Raji (cell line): ENCODE measurements around the gene SH3D21.

Experiments
- POLR2A ChIP-seq: IDR thresholded peaks from 2 replicates; pipeline ENCODE4 v1.6.1; 2011; ENCODE audit warnings: low read depth, low read length, control low read depth; ENCODE audit not compliant: insufficient read depth

Gene SH3D21

DNA sequence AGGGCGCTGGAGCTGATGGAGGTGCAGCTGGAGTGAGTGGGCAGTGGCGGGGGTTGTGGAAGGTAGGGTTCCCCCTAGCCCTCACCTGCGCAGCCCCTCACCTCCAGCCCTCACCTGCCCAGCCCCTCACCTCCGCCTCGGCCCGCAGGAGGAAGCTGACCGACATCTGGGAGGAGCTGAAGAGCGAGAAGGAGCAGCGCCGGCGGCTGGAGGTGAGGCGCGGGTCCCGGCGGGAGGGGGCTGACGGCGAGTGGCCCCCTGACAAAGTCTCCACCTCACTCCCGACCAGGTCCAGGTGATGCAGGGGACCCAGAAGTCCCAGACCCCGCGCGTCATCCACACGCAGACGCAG lies 14.6 kb downstream of the SH3D21 start:
- TF ChIP-seq POLR2A = no peak

DNA sequence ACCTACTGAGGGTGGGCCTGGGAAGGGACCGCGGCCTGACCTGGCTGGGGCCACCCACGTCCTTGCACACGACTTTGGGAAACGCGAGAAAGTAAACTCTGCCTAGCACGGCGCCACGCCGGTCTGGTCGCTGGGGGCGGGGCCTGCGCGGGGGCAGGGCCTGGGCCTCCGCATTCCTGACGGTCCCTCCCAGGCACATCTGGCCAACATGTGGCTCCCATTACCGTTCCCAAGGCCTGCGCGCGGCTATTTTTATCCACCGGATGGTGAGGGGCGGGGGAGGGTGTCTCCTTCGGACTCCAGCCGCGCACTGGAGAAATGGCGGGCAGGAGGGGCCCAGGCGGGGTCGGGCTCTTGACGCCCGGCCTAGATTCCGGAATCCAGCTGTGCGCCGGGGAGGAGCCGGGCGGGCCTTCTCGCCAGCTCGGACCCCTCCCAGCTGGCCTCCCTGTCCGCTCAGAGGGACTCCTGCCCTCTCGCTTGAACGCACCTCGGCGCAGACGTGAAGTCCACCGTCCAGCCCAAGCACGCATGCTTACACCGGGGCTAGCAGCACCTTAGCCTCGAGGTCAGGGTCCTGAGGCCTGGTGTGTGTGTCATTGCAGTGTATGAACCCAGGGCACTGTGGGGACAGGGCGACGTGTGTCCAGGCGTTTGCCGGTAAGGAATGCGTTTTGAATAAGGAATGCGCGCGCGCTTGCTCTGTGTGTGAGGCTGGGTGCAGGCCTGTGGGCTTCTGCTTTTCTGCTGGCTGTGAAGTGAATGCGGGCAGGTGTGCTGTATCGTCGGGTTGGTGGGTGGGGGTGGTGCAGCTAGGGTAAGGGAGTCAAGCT lies 15.2 kb downstream of the SH3D21 start:
- TF ChIP-seq POLR2A = no peak

DNA sequence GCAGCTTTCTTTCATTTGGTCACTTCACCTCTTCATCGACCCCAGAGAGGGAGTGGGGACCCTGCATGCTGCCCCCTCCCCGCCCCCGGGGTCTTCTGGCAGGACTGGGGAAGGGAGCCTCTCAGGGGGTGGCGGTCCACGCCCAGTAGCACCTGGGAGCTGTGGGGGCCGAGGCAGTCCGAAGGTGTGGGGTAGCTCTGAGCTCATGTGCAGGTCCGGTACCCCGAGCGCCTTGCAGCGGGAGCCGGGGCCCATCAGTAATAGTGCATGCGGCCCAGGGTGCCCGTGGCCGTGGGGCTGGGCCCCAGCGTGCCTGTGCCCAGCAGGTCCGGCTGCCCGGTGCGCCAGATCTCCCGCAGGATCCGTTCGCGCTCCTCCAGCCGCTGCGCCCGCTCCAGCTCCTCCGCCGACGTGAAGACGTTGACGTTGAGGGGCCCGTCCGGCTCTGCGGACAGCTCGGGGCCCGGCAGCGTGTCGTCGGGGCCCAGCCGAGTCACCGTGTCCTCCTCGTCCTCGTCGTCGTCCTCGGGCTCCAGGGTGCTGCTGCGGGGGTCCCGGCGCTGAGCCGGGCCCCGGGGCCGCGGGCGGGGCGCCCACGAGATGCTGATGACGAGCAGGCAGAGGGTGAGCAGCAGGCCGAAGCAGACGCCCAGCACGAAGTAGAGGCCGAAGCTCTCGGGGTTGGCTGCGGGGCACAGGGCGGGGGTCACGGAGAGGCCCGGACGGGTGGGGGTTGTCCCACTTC lies 16.0 kb downstream of the SH3D21 start:
- TF ChIP-seq POLR2A = no peak

- TF ChIP-seq POLR2A = no peak
Observed at GRCh38 chr1:36322786-36323635, 16.8 kb downstream of the SH3D21 start.

DNA sequence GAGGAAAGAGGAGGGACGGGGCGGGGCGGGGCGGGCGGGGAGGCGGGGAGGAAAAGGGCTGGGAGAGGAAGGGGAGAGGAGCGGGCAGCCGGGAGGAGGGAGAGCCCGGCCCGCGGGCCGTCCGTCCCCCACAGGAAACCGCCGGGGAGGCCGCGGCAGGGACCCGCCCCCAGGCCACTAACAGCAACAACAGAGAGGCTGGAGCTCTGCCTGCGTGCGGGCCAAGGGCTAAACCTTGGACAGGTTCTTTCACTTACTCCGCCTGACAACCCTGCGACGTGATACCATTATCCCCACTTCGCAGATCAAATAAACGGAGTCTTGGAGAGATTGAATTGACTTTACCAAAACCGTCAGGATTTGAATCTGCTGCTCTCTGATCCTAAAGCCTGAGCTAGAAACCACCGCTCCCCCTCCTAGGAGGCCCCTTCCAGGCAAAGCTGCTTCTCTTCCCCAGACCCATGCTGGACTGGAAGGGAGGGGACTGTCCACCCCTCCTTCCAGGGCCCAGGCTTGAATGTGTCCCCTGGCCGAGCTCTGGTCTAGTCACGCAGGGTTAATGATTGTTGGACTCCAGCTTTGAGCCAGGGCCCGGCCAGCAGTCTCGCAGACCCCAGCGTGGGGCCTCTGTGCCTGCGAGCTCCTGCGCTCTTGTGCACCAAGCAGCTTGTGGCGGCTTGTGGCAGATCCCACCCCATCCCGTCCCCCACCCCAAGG lies 17.6 kb downstream of the SH3D21 start, which contains the start of gene EVA1B:
EVA1B (minus strand) TSS at position 10 of the 717 bp plus-strand sequence. CDS start 608 bp downstream, outside the sequence.
- no peak for TF ChIP-seq POLR2A

DNA sequence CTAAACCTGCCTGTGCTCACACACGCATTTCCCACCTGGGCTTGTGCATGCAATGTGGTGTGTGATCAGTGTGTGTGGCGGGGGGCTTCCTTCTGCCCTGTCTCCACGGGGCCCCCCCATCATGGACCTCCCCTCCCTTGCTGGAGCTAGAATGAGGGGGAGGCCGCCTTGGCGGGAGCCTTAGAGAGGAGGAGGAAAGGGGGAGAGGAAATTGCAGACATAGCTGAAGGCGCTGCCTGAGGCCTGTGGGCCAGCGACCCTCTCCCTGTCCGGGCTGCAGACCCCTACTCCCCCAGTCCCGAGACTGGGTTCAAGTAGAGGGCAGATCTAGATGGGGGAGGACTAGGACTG lies 18.2 kb downstream of the SH3D21 start:
- TF ChIP-seq POLR2A = no peak

DNA sequence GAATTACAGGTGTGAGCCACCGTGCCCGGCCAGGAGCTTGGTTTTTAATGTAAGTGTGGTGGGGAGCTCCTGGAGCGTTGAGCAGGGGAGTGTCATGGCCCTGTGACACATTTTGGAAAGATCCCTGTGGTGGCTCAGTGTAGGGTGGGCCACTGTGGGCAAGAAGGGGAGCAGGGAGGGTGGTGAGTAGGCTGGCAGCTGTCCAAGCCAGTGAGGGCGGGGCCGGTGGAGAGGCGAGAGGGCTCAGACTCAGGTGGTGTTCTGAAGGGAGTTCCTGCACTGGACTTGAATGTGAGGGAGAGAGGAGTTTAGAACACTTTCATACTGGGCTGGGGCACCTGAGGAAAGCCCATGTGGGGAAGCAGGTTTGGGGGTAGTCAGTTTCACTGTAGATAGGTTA lies 20.3 kb downstream of the SH3D21 start:
- TF ChIP-seq POLR2A = no peak

DNA sequence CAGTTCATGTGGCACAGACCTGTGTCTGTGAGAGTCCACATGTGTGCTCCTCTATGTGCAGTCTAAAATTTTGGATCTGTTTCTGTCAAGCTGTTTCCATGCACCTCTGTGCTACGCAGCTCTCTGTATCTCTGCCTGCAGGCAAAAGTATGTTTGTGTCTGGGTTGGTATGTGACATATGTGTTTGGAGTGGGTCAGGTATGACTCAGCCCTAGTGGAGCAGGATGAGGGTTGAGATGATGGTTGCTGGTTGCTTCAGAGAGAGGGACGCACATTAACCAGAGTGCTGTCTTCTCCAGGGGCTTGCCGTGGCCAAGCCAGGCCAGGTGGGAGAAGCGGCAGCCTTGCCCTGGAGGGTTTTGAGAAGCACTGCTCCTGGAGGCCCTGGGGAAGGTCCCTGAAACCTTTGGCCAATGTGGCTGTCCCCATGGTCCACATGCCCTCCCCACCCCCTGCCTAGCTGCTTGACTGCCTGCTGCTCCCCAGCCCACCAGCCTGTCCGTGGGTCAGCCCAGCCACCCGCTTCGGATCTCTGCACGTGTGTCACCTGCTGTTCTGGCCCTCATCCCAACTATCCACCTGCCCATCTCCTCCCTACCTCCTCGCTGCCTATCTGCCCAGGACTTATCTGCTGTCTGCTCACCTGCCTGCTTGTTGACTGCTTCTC lies 21.4 kb downstream of the SH3D21 start:
- TF ChIP-seq POLR2A = no peak

DNA sequence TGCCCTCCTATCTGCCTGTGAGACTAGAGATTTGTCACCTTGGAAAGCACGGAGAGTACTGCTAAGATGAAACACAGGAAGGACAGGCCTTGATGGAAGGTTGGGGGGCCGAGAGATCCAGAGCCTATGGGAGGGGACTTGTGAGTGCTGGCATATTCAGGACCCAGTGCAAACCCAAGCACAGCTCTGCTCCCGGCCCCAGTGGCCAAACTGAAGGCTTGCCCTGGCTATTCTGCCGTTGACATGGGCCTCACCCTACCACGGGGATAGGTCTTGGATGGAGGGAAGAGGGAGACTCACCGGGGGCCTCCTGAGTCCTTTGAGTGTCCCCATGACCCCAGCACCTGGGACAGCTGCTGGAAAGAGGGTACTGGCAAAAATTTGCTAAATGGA lies 21.9 kb downstream of the SH3D21 start:
- no peak for TF ChIP-seq POLR2A

GRCh38 chr1:36328713-36329112 lies 22.5 kb downstream of the SH3D21 start:
- TF ChIP-seq POLR2A = no peak

DNA sequence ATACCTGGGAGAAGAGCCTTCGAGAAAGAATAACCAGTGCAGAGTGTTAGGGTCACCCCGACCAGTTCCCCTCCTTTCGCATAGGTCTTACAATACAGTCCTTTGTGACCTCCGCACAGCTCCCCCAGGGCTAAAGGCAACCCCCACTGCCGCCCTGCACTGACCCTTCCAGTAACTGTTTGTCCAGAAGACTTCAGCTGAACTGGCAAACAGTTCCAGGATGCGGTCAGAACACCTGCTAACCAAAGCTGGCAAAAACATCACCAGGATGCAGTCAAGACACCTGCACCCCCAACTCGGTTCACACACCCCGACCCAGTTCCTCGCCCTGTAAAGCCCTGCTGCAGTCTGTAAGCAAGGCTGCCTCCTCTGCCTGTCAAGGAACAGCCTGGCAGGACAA lies 23.6 kb downstream of the SH3D21 start:
- TF ChIP-seq POLR2A = no peak

GRCh38 chr1:36330940-36331339 lies 24.8 kb downstream of the SH3D21 start:
- TF ChIP-seq POLR2A = no peak

- TF ChIP-seq POLR2A = no peak
Observed at GRCh38 chr1:36337830-36338229, 31.7 kb downstream of the SH3D21 start.

DNA sequence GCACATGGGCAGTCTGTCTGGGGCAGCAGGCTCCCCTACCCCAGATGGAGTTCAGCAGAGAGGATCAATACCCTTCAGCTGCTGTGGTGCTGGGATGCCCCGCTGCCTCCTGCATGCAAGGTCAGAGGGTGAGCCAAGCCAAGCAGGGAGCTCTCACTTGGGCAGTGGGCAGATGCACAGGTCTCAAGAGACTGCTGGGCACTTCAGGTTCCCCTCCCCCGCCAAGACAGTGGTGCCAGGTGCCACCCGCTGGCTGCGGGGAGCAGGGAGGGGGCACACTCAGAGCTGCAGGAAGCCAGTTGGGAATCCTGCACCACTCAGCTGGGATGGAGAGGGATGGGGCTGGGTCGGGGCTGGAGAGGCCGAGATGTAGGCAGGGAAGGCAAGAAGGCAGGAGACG lies 33.0 kb downstream of the SH3D21 start:
- no peak for TF ChIP-seq POLR2A
